Ishikawa (cell line): Measurements from ENCODE around the gene DET1.

Experiments
- CEBPB ChIP-seq: IDR thresholded peaks from 2 replicates; pipeline ENCODE4 v1.6.1; 2012
- CREB1 ChIP-seq: IDR thresholded peaks from 2 replicates; pipeline ENCODE4 v1.6.1; 2012; ENCODE audit warnings: low read depth
- EGR1 ChIP-seq: IDR thresholded peaks from 2 replicates; pipeline ENCODE4 v1.6.1; 2012
- EP300 ChIP-seq: IDR thresholded peaks from 2 replicates; pipeline ENCODE4 v1.6.1; 2012; ENCODE audit warnings: borderline replicate concordance
- FOXM1 ChIP-seq: IDR thresholded peaks from 2 replicates; pipeline ENCODE4 v1.6.1; 2012; ENCODE audit warnings: low read depth, borderline replicate concordance
- NFIC ChIP-seq: IDR thresholded peaks from 2 replicates; pipeline ENCODE4 v1.6.1; 2012
- RAD21 ChIP-seq: IDR thresholded peaks from 2 replicates; pipeline ENCODE4 v1.6.1; 2012; ENCODE audit warnings: low read depth
- TAF1 ChIP-seq: IDR thresholded peaks from 2 replicates; pipeline ENCODE4 v1.6.1; 2012; ENCODE audit warnings: low read depth, mild to moderate bottlenecking
- TCF12 ChIP-seq: IDR thresholded peaks from 2 replicates; pipeline ENCODE4 v1.6.1; 2012; ENCODE audit warnings: low read depth
- TEAD4 ChIP-seq: IDR thresholded peaks from 2 replicates; pipeline ENCODE4 v1.6.1; 2012
- YY1 ChIP-seq: IDR thresholded peaks from 2 replicates; pipeline ENCODE4 v1.6.1; 2012; ENCODE audit warnings: low read depth
- ZBTB7A ChIP-seq: IDR thresholded peaks from 2 replicates; pipeline ENCODE4 v1.6.1; 2012; ENCODE audit warnings: low read depth
- TF ChIP-seq, protein P1 (sequence below): IDR thresholded peaks from 2 replicates; pipeline ENCODE4 v1.6.1; 2012
- TF ChIP-seq, protein P2 (sequence below): IDR thresholded peaks from 2 replicates; pipeline ENCODE4 v1.6.1; 2012
- TF ChIP-seq, protein P3 (sequence below): IDR thresholded peaks from 2 replicates; pipeline ENCODE4 v1.6.1; 2012; ENCODE audit warnings: low read depth, mild to moderate bottlenecking

The DET1 gene

DNA sequence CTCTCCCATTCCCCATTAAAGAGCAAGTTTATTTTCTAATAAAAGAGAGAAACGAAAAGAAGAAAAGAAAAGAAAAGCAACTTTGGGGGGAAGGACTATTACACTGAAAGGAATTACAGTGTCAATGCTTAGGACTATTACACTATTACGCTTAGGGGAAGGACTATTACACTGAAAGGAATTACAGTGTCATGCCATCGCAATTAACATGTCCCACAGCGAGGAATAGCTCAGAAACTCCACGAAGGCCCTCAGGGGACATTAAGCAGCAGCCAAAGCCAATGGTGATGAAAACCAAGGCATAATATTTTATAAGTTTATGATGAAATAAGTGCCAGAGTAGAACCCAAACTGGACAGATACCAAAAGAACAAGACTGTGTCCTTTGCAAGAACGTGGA is 22.1 kb upstream of the DET1 start:
- TF ChIP-seq, protein P1, sequence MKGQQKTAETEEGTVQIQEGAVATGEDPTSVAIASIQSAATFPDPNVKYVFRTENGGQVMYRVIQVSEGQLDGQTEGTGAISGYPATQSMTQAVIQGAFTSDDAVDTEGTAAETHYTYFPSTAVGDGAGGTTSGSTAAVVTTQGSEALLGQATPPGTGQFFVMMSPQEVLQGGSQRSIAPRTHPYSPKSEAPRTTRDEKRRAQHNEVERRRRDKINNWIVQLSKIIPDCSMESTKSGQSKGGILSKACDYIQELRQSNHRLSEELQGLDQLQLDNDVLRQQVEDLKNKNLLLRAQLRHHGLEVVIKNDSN = no peak
- no peak for TF ChIP-seq FOXM1
- TF ChIP-seq CREB1 = no peak
- TF ChIP-seq ZBTB7A = no peak
- TF ChIP-seq, protein P2, sequence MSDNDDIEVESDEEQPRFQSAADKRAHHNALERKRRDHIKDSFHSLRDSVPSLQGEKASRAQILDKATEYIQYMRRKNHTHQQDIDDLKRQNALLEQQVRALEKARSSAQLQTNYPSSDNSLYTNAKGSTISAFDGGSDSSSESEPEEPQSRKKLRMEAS = no peak
- no peak for TF ChIP-seq CEBPB
- no peak for TF ChIP-seq TAF1
- no peak for TF ChIP-seq EGR1
- TF ChIP-seq RAD21 = no peak

DNA sequence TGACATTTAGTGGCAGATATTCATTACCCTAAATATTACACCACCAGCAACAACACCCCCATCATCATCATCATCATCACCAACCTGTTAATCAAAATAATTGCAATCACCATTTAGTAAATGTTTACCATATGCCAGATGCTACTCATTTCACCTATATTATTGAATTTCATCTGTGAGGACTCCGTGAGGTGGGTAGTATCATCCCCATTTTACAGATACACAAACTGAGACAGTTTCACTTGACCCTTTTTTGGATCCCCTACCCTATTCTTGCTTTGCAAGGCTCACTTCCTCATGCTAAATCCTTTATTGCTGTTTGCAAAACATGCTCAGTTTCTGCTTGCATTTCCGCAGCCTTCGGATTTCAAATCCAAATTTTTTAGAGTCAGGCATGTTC is 18.3 kb upstream of the DET1 start:
- TF ChIP-seq, protein P1 = no peak
- TF ChIP-seq FOXM1 (no peak), NFIC (no peak), ZBTB7A (no peak), TEAD4 (no peak), TAF1 (no peak), CREB1 (no peak), TCF12 (no peak), EP300 (no peak), CEBPB (no peak), EGR1 (no peak), RAD21 (no peak), YY1 (no peak)
- TF ChIP-seq, protein P3, sequence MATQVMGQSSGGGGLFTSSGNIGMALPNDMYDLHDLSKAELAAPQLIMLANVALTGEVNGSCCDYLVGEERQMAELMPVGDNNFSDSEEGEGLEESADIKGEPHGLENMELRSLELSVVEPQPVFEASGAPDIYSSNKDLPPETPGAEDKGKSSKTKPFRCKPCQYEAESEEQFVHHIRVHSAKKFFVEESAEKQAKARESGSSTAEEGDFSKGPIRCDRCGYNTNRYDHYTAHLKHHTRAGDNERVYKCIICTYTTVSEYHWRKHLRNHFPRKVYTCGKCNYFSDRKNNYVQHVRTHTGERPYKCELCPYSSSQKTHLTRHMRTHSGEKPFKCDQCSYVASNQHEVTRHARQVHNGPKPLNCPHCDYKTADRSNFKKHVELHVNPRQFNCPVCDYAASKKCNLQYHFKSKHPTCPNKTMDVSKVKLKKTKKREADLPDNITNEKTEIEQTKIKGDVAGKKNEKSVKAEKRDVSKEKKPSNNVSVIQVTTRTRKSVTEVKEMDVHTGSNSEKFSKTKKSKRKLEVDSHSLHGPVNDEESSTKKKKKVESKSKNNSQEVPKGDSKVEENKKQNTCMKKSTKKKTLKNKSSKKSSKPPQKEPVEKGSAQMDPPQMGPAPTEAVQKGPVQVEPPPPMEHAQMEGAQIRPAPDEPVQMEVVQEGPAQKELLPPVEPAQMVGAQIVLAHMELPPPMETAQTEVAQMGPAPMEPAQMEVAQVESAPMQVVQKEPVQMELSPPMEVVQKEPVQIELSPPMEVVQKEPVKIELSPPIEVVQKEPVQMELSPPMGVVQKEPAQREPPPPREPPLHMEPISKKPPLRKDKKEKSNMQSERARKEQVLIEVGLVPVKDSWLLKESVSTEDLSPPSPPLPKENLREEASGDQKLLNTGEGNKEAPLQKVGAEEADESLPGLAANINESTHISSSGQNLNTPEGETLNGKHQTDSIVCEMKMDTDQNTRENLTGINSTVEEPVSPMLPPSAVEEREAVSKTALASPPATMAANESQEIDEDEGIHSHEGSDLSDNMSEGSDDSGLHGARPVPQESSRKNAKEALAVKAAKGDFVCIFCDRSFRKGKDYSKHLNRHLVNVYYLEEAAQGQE = no peak
- TF ChIP-seq, protein P2 = no peak

DNA sequence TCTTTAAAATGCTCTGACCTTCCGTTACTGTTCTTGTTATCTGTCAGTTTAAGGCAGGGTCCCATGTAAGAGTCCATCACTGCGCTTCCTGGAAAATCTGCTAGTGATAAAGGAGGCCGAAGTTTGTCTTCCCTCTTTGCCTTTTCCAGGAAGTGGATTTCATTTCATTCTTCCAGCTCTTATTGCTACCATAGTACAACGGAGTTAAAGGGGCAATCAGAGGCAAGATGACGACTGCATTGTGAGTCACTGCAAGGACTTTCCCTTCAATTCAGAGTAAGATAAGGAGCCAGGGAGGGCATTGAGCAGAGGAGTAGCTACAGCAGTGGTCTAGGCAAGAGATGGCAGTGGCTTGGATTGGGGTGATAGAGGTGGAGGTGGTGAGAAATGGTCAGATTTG is 17.2 kb upstream of the DET1 start:
- TF ChIP-seq TAF1 = no peak
- TF ChIP-seq EP300 = no peak
- TF ChIP-seq, protein P3 = no peak
- TF ChIP-seq ZBTB7A = no peak
- TF ChIP-seq, protein P2 = no peak
- no peak for TF ChIP-seq CEBPB
- TF ChIP-seq FOXM1 = no peak
- TF ChIP-seq RAD21 = no peak
- TF ChIP-seq NFIC = no peak
- TF ChIP-seq CREB1 = no peak
- no peak for TF ChIP-seq TEAD4
- no peak for TF ChIP-seq EGR1
- TF ChIP-seq YY1 = no peak
- TF ChIP-seq TCF12 = no peak

DNA sequence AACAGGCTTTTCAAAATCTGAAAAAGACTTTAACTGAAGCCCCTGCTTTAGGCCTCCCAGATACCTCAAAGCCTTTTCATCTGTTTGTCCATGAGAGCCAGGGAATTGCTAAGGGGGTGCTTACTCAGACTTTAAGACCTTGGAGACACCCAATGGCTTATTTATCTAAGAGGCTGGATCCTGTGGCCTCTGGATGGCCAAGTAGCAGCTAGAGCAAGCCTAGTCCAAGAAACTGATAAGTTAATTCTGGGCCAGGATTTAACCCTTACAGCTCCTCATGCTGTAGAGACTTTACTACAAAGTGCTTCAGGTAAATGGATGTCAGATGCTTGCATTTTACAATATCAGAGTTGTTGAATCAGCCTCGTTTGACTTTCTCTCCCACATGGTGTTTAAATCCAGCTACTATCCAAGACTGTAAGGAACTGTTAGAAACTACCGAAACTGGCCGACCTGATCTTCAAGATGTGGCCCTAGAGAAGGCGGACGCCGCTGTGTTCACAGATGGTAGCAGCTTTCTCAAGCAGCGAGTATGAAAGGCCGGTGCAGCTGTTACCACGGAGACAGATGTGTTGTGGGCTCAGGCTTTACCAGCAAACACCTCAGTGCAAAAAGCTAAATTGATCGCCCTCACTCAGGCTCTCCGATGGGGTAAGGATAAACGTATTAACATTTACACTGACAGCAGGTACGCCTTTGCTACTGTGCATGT is 3.3 kb downstream of the DET1 start:
- TF ChIP-seq CEBPB (no peak), FOXM1 (no peak), CREB1 (no peak), NFIC (no peak)

DNA sequence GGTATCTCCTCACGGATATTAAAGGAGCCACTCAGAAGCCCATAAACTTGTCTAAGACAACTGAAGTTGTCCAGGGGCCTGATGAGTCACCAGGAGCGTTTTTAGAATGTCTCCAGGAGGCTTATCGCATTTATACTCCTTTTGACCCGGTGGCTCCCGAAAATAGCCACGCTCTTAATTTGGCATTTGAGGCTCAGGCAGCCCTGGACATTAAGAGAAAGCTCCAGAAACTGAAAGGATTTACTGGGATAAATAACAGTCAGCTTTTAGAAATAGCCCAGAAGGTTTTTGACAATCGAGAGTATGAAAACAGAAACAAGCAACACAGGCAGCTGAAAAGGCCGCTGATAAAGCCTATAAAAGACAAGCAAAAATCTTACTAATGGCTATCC is 4.1 kb downstream of the DET1 start:
- TF ChIP-seq CREB1 (no peak), EP300 (no peak), EGR1 (no peak), RAD21 (no peak), TAF1 (no peak), ZBTB7A (no peak), CEBPB (no peak), FOXM1 (no peak), YY1 (no peak), NFIC (no peak), TEAD4 (no peak), TCF12 (no peak)
- TF ChIP-seq, protein P1 = no peak
- TF ChIP-seq, protein P3 = no peak
- TF ChIP-seq, protein P2 = no peak
